NCI-H82 treated with DMSO at 0.1 percent for 48 hours (cell line): ENCODE results near the gene MARCHF3.
"Not testable (repeated sequence)": the region's sequence is repeated elsewhere in the genome, so short reads cannot be mapped to it uniquely, and the experiment has no call there.

Experiments
- DNase-seq: peaks from one replicate; lab custom pipeline; 2025; ENCODE audit not compliant: unreplicated experiment; lab: John Stamatoyannopoulos, UW

The MARCHF3 gene

GRCh38 chr5:127030259-127031146 is at the start of gene MARCHF3:
Gene MARCHF3, minus strand, starts transcription at chr5:127030558. Its CDS starts 112,387 bp downstream, at chr5:126918171.
- DNase-seq, result peak; percentile 52

- peak; percentile 79 for DNase-seq
These were observed 49.7 kb upstream of the MARCHF3 start for GRCh38 chr5:127079994-127080491.

- no peak for DNase-seq
These were observed 47.0 kb upstream of the MARCHF3 start for GRCh38 chr5:127077366-127077765.

GRCh38 chr5:127076315-127077129 is 46.2 kb upstream of the MARCHF3 start:
- DNase-seq, result no peak

- no peak for DNase-seq
These were observed 44.1 kb upstream of the MARCHF3 start for GRCh38 chr5:127074466-127074865.

GRCh38 chr5:127072861-127073846 is 42.8 kb upstream of the MARCHF3 start, which contains the start of gene C5orf63:
Gene C5orf63, minus strand, starts transcription at chr5:127073502. Its CDS starts 14,507 bp downstream, at chr5:127058995.
- peak; percentile 28 for DNase-seq

- DNase-seq, result no peak
These were observed 39.9 kb upstream of the MARCHF3 start for GRCh38 chr5:127070243-127070642.

GRCh38 chr5:127068493-127069214 is 38.3 kb upstream of the MARCHF3 start:
- no peak for DNase-seq

GRCh38 chr5:127066721-127067120 is 36.4 kb upstream of the MARCHF3 start:
- no peak for DNase-seq

GRCh38 chr5:127064253-127064840 is 34.0 kb upstream of the MARCHF3 start:
- DNase-seq, result no peak

GRCh38 chr5:127063257-127063913 is 33.0 kb upstream of the MARCHF3 start:
- no peak for DNase-seq

GRCh38 chr5:127061956-127062355 is 31.6 kb upstream of the MARCHF3 start:
- DNase-seq, result no peak

- no peak for DNase-seq
These were observed 31.2 kb upstream of the MARCHF3 start for GRCh38 chr5:127061537-127061936.

GRCh38 chr5:127060470-127060985 is 30.2 kb upstream of the MARCHF3 start:
- DNase-seq, result no peak

GRCh38 chr5:127056896-127057295 is 26.5 kb upstream of the MARCHF3 start:
- no peak for DNase-seq

GRCh38 chr5:127055880-127056653 is 25.7 kb upstream of the MARCHF3 start:
- DNase-seq, result no peak

- not testable (repeated sequence) for DNase-seq
These were observed 23.2 kb upstream of the MARCHF3 start for GRCh38 chr5:127053551-127053950.

GRCh38 chr5:127053049-127053448 is 22.7 kb upstream of the MARCHF3 start:
- no peak for DNase-seq
